GM12892 (cell line): Measurements from ENCODE around the gene MROH2B.

Experiments used
- POLR2A ChIP-seq: IDR thresholded peaks from 2 replicates; pipeline ENCODE4 v1.6.1; 2011; ENCODE audit warnings: low read depth, low read length, control low read depth
- POLR2AphosphoS5 ChIP-seq: IDR thresholded peaks from 2 replicates; pipeline ENCODE4 v1.6.1; 2011; ENCODE audit warnings: low read depth, low read length, control low read depth
- TAF1 ChIP-seq: IDR thresholded peaks from 2 replicates; pipeline ENCODE4 v1.6.1; 2011; ENCODE audit warnings: low read depth, mild to moderate bottlenecking, control low read depth, low read length, borderline replicate concordance

GRCh38 chr5:40958811-40959210, 112.3 kb downstream of the MROH2B start:
- TF ChIP-seq POLR2A (no peak), POLR2AphosphoS5 (no peak), TAF1 (no peak)
